ENCODE results near the gene DLGAP1.

Gene DLGAP1

GRCh38 chr18:3900327-3900726 is 554.8 kb downstream of the DLGAP1 start:
- DNase-seq (ENCODE audit: low read depth in 2 of 2) = no peak

- DNase-seq (ENCODE audit: low read depth in 2 of 2) = no peak
Observed at GRCh38 chr18:3898861-3899613, 556.1 kb downstream of the DLGAP1 start.

- DNase-seq (ENCODE audit: low read depth in 2 of 2) = no peak
Observed at GRCh38 chr18:3892152-3892551, 563.0 kb downstream of the DLGAP1 start.

GRCh38 chr18:3891245-3891644 is 563.9 kb downstream of the DLGAP1 start:
- DNase-seq (ENCODE audit: low read depth in 2 of 2) = no peak

- DNase-seq (ENCODE audit: low read depth in 2 of 2) = no peak
Observed at GRCh38 chr18:3889803-3890202, 565.3 kb downstream of the DLGAP1 start.

GRCh38 chr18:3889121-3889520 is 566.0 kb downstream of the DLGAP1 start:
- no peak for DNase-seq (ENCODE audit: low read depth in 2 of 2)

GRCh38 chr18:3886575-3887322 is 568.4 kb downstream of the DLGAP1 start:
- DNase-seq (ENCODE audit: low read depth in 2 of 2) = no peak

- no peak for DNase-seq (ENCODE audit: low read depth in 2 of 2)
Observed at GRCh38 chr18:3885209-3885792, 569.8 kb downstream of the DLGAP1 start.

- DNase-seq (ENCODE audit: low read depth in 2 of 2) = no peak
Observed at GRCh38 chr18:3879836-3880120, 575.3 kb downstream of the DLGAP1 start.

- no peak for DNase-seq (ENCODE audit: low read depth in 2 of 2)
Observed at GRCh38 chr18:3879114-3879835, 575.8 kb downstream of the DLGAP1 start.

GRCh38 chr18:3878401-3878800 is 576.7 kb downstream of the DLGAP1 start:
- DNase-seq (ENCODE audit: low read depth in 2 of 2) = no peak

- no peak for DNase-seq (ENCODE audit: low read depth in 2 of 2)
Observed at GRCh38 chr18:3877678-3878077, 577.4 kb downstream of the DLGAP1 start.

- DNase-seq (ENCODE audit: low read depth in 2 of 2) = no peak
Observed at GRCh38 chr18:3875961-3876360, 579.1 kb downstream of the DLGAP1 start.

- no peak for DNase-seq (ENCODE audit: low read depth in 2 of 2)
Observed at GRCh38 chr18:3875376-3875775, 579.7 kb downstream of the DLGAP1 start.

GRCh38 chr18:3874581-3874980 is 580.5 kb downstream of the DLGAP1 start:
- DNase-seq (ENCODE audit: low read depth in 2 of 2) = no peak

GRCh38 chr18:3874125-3874524 is 581.0 kb downstream of the DLGAP1 start:
- DNase-seq (ENCODE audit: low read depth in 2 of 2) = no peak

- no peak for DNase-seq (ENCODE audit: low read depth in 2 of 2)
Observed at GRCh38 chr18:3873698-3874097, 581.4 kb downstream of the DLGAP1 start.

GRCh38 chr18:3873211-3873610 is 581.9 kb downstream of the DLGAP1 start:
- DNase-seq (ENCODE audit: low read depth in 2 of 2) = no peak

- no peak for DNase-seq (ENCODE audit: low read depth in 2 of 2)
Observed at GRCh38 chr18:3872641-3873040, 582.5 kb downstream of the DLGAP1 start.

- no peak for DNase-seq (ENCODE audit: low read depth in 2 of 2)
Observed at GRCh38 chr18:3871687-3872086, 583.4 kb downstream of the DLGAP1 start.

- no peak for DNase-seq (ENCODE audit: low read depth in 2 of 2)
Observed at GRCh38 chr18:3870914-3871313, 584.2 kb downstream of the DLGAP1 start.

- DNase-seq (ENCODE audit: low read depth in 2 of 2) = no peak
Observed at GRCh38 chr18:3869848-3870247, 585.3 kb downstream of the DLGAP1 start.

Measured in stimulated activated CD4-positive, alpha-beta T cell treated with anti-CD3 and anti-CD28 coated beads, Interleukin-15, amount 100 ng/mL, for 48 hours (primary cell).